Heart right ventricle (tissue), 16 donors: ENCODE measurements around the gene KLHL22. TPM values are rescaled to one million over a fixed set of nuclear protein-coding genes. Genes with fewer than 3 reads are reported as not detected.
A peak's percentile ranks its signal among the peaks of the same experiment; 100 is the strongest.

Source experiments
- ATAC-seq, 8 donors: fragments of 200-7000 bp; cut with Tn5 transposase; one replicate each; pipeline ENCODE4 v1.9.1; 2020; ENCODE audit warnings: mild to moderate bottlenecking in 8 of 8, moderate library complexity in 8 of 8, moderate number of reproducible peaks in 1 of 8
- DNase-seq, 2 donors: peaks; one replicate each; pipeline ENCODE4 v3.0.0-alpha.2; 2020
- H3K27ac ChIP-seq, 10 donors: fragments of 200-600 bp; sonication (generic) in 2 of 10; one replicate each; pipeline versions ENCODE4 v1.5.0 to v1.8.0; 2020 to 2022; ENCODE audit warnings: mild to moderate bottlenecking in 3 of 10
- H3K27me3 ChIP-seq, 7 donors: fragments of 200-600 bp; one replicate each; pipeline ENCODE4 v1.8.0; 2021 to 2022; ENCODE audit warnings: mild to moderate bottlenecking in 2 of 7
- H3K36me3 ChIP-seq, 9 donors: fragments of 200-600 bp; sonication (generic) in 1 of 9; one replicate each; pipeline versions ENCODE4 v1.5.0 to v1.8.0; 2020 to 2022; ENCODE audit warnings: mild to moderate bottlenecking in 2 of 9
- H3K4me1 ChIP-seq, 9 donors: fragments of 200-600 bp; sonication (generic) in 1 of 9; one replicate each; pipeline versions ENCODE4 v1.5.0 to v1.8.0; 2020 to 2022; ENCODE audit warnings: mild to moderate bottlenecking in 4 of 9
- H3K4me3 ChIP-seq, 10 donors: fragments of 200-600 bp; sonication (generic) in 2 of 10; one replicate each; pipeline versions ENCODE4 v1.5.0 to v1.8.0; 2020 to 2022; ENCODE audit warnings: mild to moderate bottlenecking in 7 of 10, moderate library complexity in 2 of 10
- H3K9me3 ChIP-seq, 11 donors: fragments of 200-600 bp in 10 of 11; sonication (generic) in 2 of 11; one replicate each; pipeline versions ENCODE4 v1.5.0 to v1.8.0; 2013 to 2022; ENCODE audit warnings: mild to moderate bottlenecking in 2 of 11, control low read depth in 1 of 11, moderate library complexity in 1 of 11
- WGBS, 2 donors: extraction: QIAGEN DNeasy Blood & Tissue Kit; methylation state at CpG; one replicate each; pipeline ENCODE4 v1.1.7; 2013; ENCODE audit warnings: inconsistent platforms in 1 of 2; 5-methylcytosine and 5-hydroxymethylcytosine counted together
- intact Hi-C, 10 donors: fragments of 100-400 bp; cut with DNase I; formaldehyde crosslinking; loops; one replicate each; pipeline versions ENCODE4 v1.11.1 to v1.14.2; 2022
- polyA plus RNA-seq, 2 donors: library from polyadenylated mRNA; stranded (reverse); fragments of 200-250 nt; gene quantifications; one replicate each; pipeline ENCODE4 v1.2.3, GENCODE V29; 2013
- total RNA-seq, 10 donors: library from RNA; stranded (reverse); fragmentation: NEBNext Ultra II Directional in 3 of 10; extraction: Animal tissue kit (Norgen Biotek cat#: 25700) in 3 of 10; gene quantifications; one replicate each; pipeline versions ENCODE4 v1.2.1 to v1.2.4, GENCODE V29; 2021 to 2023
- TF ChIP-seq, protein P1 (sequence below), 9 donors: fragments of 200-600 bp; sonication (generic) in 2 of 9; IDR thresholded peaks; one replicate each; pipeline versions ENCODE4 v1.5.0 to v1.8.0; 2021 to 2022; ENCODE audit warnings: antibody characterized with exemption in 9 of 9, mild to moderate bottlenecking in 5 of 9, moderate library complexity in 1 of 9
- donor health status: Arrhythmogenic right ventricular cardiomyopathy.
- donor health status: ischemic (EF 13 %, LVEDD 7.1; RV severe dilation, severe dysfunction).
- donor health status: healthy with polysubstance abuse.
- donor health status: DM: no; HTN: yes; CAD: no.
- donor health status: DM: no; HTN: no; CAD: no.
- donor health status: ischemic (EF 25% LVEDD 6.9; RV normal size, moderate dysfunction).
- donor health status: ischemic (EF 25% LVEDD 5.7; RV mildly dilated, moderate dysfunction).
- donor health status: healthy.
- donor health status: DM: yes; HTN: yes; CAD: no.
- donor health status: Ischemic cardiomyopathy.
- donor health status: ischemic (EF 35%, LVEDD 5.7; RV mildly dilated, moderate dysfunction).
- donor health status: nonischemic (EF 11% LVEDD 7.7; RV severe dilation, severe dysfunction).
- donor health status: DM: yes; HTN: yes; CAD: no.
- donor health status: PGD.
- donor health status: ischemic (EF 29% LVEDD 5.4; RV normal size, mild dysfunction).
- donor health status: nonischemic (EF 23%, LVEDD 6.1; RV moderate dilation, normal function).

The KLHL22 gene
- total and polyA plus RNA-seq, 12 donors, result 11.3 to 29.3 (median 17.3) TPM

DNA sequence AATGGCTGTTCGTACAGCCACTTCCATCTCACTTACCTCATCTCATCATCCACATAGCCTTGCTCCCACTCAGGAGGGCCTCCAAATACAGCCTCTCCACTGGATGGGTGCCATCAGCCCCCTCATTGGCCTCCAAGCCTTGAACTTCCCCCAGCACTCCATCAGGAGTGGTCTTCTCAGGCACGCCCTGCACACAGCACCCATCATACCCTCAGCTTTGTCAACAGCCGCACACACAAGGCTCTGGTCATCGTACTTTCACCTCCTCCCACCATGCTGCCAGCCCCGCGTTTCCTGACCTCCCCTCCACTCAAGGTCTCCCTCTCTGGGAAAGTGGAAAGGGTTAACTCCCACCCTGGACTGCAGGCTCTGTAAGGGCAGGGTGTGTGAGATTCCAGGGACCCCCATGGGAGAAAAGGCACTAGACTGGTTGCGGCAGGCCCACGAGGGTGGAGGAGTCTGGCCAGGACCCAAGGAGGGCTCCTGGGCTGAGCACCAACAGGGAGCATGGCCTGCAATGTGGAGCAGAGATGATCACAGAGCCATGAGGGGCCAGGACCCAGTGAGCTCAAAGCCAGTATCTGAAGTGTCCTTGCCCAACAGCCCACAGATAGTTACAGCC, 37.0 kb downstream of the KLHL22 start:
- H3K27me3 ChIP-seq, result no peaks in the 10 kb centered on the region
- TF ChIP-seq, protein P1, sequence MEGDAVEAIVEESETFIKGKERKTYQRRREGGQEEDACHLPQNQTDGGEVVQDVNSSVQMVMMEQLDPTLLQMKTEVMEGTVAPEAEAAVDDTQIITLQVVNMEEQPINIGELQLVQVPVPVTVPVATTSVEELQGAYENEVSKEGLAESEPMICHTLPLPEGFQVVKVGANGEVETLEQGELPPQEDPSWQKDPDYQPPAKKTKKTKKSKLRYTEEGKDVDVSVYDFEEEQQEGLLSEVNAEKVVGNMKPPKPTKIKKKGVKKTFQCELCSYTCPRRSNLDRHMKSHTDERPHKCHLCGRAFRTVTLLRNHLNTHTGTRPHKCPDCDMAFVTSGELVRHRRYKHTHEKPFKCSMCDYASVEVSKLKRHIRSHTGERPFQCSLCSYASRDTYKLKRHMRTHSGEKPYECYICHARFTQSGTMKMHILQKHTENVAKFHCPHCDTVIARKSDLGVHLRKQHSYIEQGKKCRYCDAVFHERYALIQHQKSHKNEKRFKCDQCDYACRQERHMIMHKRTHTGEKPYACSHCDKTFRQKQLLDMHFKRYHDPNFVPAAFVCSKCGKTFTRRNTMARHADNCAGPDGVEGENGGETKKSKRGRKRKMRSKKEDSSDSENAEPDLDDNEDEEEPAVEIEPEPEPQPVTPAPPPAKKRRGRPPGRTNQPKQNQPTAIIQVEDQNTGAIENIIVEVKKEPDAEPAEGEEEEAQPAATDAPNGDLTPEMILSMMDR (IDR thresholded peaks at IDR 0.05), result no peak
- WGBS, 2 donors, result 70 to 71% methylated on average over 8 of the region's 8 CpGs
- H3K9me3 ChIP-seq, result no peaks in the 10 kb centered on the region
- peaks cover 0 to 47% (median 0%) of the 10 kb centered on the region in 9 donors for H3K36me3 ChIP-seq
- ATAC-seq (no peak), DNase-seq (no peak)
- H3K4me1 ChIP-seq, result peaks cover 3 to 29% (median 11%) of the 10 kb centered on the region in 9 donors
- no peak overlapping the region for H3K4me3 ChIP-seq
- H3K27ac ChIP-seq, result no peak overlapping the region
- intact Hi-C loops, result loop anchor here in 2 of 10 donors (5.0 kb wide), 2 partner anchors 36 to 41 kb away; no protein-coding TSS in a partner anchor

DNA sequence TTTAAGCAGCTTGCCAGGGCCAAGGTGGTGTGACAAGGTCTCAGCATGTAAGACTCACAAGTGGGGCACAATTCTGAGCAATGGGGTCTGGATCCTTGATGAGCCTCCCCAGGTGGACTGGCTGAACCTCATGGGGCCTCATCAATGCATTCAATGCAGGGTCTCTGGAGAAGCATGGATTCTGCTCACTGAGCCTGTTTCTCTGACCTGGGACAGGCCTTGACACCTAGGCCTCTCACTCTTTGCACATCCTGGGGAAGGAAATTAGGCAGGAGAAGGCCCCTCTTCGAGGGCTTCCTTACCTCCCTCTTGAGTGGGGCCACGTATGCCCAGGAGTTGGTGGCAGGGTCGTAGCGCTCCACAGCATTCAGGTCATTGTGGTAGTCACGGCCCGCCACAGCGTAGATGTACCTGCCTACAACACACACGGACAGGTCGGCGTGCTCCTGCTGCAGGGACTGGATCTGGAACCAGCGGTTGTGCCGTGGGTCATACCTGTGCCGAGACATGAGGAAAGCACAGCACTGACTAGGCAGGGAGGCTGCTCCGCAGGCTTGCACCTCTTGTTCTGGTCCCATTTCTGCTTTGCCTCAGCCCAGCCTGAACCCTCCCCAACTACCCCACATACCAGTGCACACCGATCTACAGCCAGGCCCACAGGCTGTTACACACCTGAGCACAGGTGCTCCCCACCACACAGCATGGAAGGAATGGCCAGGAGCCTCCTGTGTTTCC, 37.9 kb downstream of the KLHL22 start:
- no peaks in the 10 kb centered on the region for H3K9me3 ChIP-seq
- peaks cover 0 to 19% (median 3%) of the 10 kb centered on the region in 9 donors for H3K4me1 ChIP-seq
- peaks cover 0 to 52% (median 0%) of the 10 kb centered on the region in 9 donors for H3K36me3 ChIP-seq
- DNase-seq, result no peak
- H3K27me3 ChIP-seq, result no peaks in the 10 kb centered on the region
- H3K4me3 ChIP-seq, result no peak overlapping the region
- no peak for ATAC-seq
- TF ChIP-seq, protein P1 (IDR thresholded peaks at IDR 0.05), result no peak
- 95% methylated on average over 14 to 15 of the region's 15 CpGs for WGBS, 2 donors
- intact Hi-C loops, result loop anchor here in 5 of 10 donors (2.0 to 5.0 kb wide), 4 partner anchors 35 to 43 kb away; no protein-coding TSS in a partner anchor
- H3K27ac ChIP-seq, result no peak overlapping the region

DNA sequence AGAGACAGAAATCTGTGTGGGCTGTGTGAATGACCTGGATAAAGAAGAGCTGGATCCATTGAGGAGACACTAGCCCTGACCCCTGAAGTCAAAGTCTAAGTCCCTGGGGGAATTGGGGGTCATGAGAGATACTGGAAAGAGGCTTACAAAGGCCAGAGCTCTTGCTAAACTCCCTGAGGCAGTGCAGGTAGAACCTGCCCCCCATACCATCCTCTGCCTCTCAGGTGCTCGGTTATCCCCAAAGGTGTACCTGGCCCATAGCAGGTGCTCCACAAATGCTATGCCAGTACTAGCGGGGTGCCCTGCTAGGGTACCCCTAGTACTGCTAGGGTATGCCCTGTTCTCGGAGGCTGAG, 38.9 kb downstream of the KLHL22 start:
- no peak overlapping the region for H3K4me3 ChIP-seq
- DNase-seq (no peak), ATAC-seq (peak in 1 of 8 donors; percentile 18)
- WGBS, 2 donors, result 95 to 97% methylated on average over 3 of the region's 3 CpGs
- intact Hi-C loops, result loop anchor here in 8 of 10 donors (1.0 to 5.0 kb wide), 5 partner anchors 34 to 42 kb away; no protein-coding TSS in a partner anchor
- peaks cover 0 to 62% (median 0%) of the 10 kb centered on the region in 9 donors for H3K36me3 ChIP-seq
- no peaks in the 10 kb centered on the region for H3K27me3 ChIP-seq
- TF ChIP-seq, protein P1 (IDR thresholded peaks at IDR 0.05), result no peak
- H3K9me3 ChIP-seq, result no peaks in the 10 kb centered on the region
- no peak overlapping the region for H3K27ac ChIP-seq
- peaks cover 0 to 18% (median 3%) of the 10 kb centered on the region in 9 donors for H3K4me1 ChIP-seq

DNA sequence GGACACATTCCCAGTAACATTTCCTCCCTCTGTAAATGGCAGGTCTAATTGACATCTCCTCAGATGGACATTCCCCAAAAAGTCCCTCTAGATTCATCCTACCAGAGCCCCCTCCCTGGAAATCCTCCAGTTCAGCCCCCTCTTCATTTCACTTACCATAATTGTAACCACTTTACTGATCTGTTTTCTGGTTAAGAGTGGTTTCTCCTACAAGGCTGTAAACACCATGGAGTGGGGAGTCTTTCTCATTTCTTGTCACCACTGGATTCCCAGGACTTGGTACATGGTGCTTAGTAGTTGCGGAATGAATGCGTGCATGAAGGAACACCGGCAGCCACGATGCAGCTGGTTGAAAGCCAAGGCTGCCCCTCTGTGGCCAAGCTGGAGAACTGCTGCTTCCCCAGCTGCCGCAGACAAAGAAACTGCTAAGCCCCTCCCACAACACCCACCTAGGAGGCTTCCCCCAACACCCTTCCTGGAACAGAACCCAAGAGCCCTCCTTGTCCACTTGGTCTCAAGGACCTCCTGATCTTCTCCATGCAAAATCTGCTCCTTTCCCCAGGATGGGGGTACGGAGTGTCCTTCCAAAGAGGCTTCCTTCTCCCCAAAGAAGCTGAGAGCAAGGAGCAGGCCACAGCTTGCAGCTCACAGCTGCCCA, 39.4 kb downstream of the KLHL22 start:
- no peak overlapping the region for H3K27ac ChIP-seq
- peaks cover 0 to 18% (median 3%) of the 10 kb centered on the region in 9 donors for H3K4me1 ChIP-seq
- no peaks in the 10 kb centered on the region for H3K9me3 ChIP-seq
- DNase-seq, result peak; percentile 74 to 75
- H3K4me3 ChIP-seq, result no peak overlapping the region
- TF ChIP-seq, protein P1 (IDR thresholded peaks at IDR 0.05), result peak; percentile 87 to 95 (median 93)
- H3K27me3 ChIP-seq, result no peaks in the 10 kb centered on the region
- peaks cover 0 to 67% (median 0%) of the 10 kb centered on the region in 9 donors for H3K36me3 ChIP-seq
- intact Hi-C loops, result loop anchor here in 8 of 10 donors (1.0 to 5.0 kb wide), 5 partner anchors 34 to 41 kb away; no protein-coding TSS in a partner anchor
- peak; percentile 75 to 93 (median 88) for ATAC-seq
- 16 to 20% methylated on average over 6 of the region's 6 CpGs for WGBS, 2 donors
